ENCODE results near the gene GAD1. TPM values are rescaled to one million over a fixed set of nuclear protein-coding genes. Genes with fewer than 3 reads are reported as not detected.

GAD1 gene
- total RNA-seq, 1 donor from 2014 or later: not detected

DNA sequence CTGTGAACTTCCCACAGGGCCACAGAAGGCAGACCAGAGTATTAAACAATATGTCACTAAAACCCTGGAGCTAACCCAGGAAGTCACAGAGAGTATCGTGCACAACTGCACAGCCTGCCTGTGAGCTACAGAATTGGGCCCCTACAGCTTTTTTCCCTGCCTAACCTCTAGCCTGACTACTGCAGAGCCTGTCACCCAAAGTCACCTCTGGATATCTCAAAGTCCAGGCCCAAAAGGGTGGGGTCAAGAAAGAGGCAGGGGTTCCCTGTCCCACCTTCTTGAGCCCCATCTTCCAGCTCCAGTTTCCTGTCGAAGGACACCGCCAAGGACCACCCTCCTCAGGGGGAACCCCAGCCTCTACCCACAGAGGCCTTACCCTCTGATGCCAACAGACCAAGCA is 13.5 kb downstream of the GAD1 start:
- no peak for ATAC-seq (ENCODE audit: poor library complexity)
- no peak for DNase-seq
- intact Hi-C loops (cut with DNase I): no loop called here

- DNase-seq (no peak), ATAC-seq (ENCODE audit: poor library complexity) (no peak)
- intact Hi-C loops (cut with DNase I): no loop called here
Measured at GRCh38 chr2:170831115-170831514, 14.4 kb downstream of the GAD1 start.

- ATAC-seq (ENCODE audit: poor library complexity) (no peak), DNase-seq (no peak)
- intact Hi-C loops (cut with DNase I): no loop called here
Measured at GRCh38 chr2:170836027-170836426, 19.3 kb downstream of the GAD1 start.

GRCh38 chr2:170840717-170841210 is 24.1 kb downstream of the GAD1 start:
- ATAC-seq (ENCODE audit: poor library complexity): no peak

GRCh38 chr2:170842785-170843184 is 26.1 kb downstream of the GAD1 start:
- DNase-seq: no peak
- intact Hi-C loops (cut with DNase I): no loop called here
- ATAC-seq (ENCODE audit: poor library complexity): no peak

More at GRCh38 chr2:170840717-170841210, 24.1 kb downstream of the GAD1 start:
- DNase-seq: no peak
- intact Hi-C loops (cut with DNase I): no loop called here

GRCh38 chr2:170843656-170844055 is 27.0 kb downstream of the GAD1 start:
- ATAC-seq (ENCODE audit: poor library complexity): no peak
- no peak for DNase-seq
- intact Hi-C loops (cut with DNase I): no loop called here

DNA sequence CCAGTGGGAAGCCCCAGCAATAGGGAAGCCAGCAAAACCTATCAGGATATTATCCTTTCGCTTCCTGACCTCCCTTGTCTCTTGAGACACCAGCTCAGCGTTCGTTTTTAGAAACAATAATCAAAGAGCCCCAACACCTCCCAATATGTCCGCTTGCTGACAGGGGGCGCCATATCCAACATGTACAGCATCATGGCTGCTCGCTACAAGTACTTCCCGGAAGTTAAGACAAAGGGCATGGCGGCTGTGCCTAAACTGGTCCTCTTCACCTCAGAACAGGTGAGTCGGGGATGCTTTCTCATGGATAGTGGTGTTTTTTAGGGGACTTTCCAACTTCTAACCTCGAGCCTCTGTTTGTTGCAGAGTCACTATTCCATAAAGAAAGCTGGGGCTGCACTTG is 28.7 kb downstream of the GAD1 start:
- no peak for DNase-seq
- intact Hi-C loops (cut with DNase I): no loop called here
- ATAC-seq (ENCODE audit: poor library complexity): no peak

DNA sequence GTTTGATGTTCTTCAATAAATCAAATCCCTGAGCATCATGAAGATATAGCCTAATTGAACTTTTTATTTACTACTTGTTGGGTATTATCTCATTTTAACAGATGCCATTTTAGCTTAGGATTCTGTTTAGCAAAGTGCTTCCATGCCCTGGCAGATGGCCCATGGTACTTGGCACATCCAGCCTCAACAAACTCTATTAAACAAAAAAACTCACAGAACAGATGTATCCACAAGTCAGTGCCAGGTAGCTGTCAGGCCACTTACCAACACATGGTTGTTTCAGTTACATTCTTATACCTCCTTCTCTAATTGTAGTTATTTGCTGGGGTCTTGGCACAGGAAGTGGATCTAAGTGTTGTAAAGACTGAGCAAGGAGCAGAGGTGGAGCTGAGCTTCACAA is 29.6 kb downstream of the GAD1 start:
- intact Hi-C loops (cut with DNase I): no loop called here
- ATAC-seq (ENCODE audit: poor library complexity) (no peak), DNase-seq (no peak)

DNA sequence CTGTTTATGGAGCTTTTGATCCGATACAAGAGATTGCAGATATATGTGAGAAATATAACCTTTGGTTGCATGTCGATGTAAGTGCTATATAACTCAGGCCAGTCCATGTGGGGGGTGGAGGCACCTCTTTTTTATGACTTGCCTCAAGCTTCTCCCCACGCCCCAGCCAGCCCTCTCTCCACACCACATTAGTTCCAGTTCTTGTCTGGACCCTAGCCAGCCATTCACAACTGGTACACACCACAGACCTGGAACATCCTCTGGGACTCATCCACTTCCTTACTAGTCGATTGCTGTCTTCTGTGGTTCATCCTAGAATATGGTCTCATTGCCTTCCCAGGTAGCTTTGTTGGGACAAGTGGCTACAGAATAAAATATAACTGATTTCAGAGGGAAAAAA is 31.0 kb downstream of the GAD1 start:
- ATAC-seq (ENCODE audit: poor library complexity): no peak
- no peak for DNase-seq
- intact Hi-C loops (cut with DNase I): no loop called here

DNA sequence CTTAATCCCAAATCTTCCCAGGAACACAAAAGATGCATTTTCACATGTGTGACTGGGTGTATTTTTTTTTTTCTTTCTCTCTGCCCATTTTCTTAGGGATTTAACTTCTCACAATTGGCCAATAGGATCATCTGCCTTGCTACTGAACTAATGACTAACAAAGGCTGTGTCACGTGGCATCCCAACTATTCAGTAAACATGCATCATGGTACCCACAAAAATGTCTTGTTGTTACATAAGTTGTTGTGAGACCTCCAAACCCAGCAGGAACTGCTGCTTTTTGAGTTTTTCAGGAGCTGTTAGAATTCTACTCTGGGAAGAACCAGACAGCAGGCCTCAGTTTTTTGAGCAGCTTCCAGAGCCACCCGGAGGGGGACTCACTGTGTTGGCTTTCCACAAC is 31.9 kb downstream of the GAD1 start:
- DNase-seq (no peak), ATAC-seq (ENCODE audit: poor library complexity) (no peak)
- intact Hi-C loops (cut with DNase I): no loop called here

DNA sequence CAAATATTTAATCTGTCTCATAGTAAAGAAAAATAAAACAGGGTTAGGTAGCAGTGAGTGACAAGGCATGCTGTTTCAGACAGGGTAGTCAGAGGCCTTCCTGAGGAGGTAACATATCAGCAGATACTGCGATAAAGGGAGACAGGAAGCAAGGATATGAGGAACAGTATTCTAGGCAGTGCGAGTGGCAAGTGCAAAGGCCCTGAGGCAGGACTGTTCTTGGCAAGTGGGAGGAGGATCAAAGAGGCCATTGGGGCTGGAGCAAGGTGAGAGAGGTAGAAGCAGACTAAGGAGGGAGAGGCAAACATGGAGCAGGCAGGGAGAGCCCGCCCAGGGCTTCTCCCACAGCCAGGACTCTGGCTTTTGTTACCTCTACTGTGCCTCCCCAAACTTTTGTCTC is 33.6 kb downstream of the GAD1 start:
- no peak for ATAC-seq (ENCODE audit: poor library complexity)
- no peak for DNase-seq
- intact Hi-C loops (cut with DNase I): no loop called here

GRCh38 chr2:170851635-170852034 is 34.9 kb downstream of the GAD1 start:
- DNase-seq: no peak
- intact Hi-C loops (cut with DNase I): no loop called here
- ATAC-seq (ENCODE audit: poor library complexity): no peak

DNA sequence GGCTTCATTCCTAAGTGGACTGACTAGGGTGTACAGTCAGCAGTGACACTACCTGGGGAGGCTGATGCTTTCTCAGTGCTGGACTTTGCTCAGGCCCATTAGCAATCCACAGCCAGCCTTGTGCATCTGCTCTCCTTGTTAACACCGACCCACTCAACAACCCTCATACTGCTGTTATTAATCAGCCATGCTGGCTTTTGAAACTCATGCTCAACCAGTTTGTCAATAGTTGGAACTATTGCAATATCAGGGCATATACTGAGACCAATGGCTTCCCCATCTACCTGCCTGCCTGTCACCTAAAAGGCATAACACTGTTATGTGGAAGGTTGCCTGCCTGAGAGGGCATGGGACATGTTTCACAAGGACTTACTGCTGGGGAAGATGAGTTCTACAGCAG is 39.4 kb downstream of the GAD1 start:
- no peak for ATAC-seq (ENCODE audit: poor library complexity)
- intact Hi-C loops (cut with DNase I): no loop called here
- no peak for DNase-seq

DNA sequence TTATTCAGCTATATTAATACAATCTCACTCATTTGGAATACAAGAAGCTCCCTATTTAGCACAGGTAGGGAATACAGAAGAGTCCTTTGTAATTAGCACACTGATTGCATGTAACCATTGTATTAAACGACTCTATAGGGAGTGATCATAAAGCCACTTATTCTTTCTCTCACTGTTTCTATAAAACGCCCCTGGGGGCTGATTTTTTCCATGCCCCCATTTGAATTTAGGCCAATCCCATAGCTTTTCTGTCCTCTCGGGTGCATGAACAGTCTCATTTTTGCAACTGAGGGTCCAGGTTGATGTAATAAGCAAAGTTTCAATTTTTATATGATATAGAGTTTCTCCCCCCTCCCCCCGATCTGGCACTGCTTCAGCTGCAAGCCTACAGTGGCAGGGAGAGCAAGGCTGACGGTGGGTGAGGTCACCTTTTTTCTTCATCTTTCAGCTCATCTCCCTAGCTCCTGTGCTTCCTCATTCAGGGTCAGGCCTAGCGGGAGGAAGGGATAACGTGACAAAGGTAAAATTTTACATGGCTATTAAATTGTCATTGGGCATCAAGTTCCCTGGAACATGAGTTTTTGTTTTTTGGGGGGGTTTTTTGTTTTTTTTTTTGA is 45.7 kb downstream of the GAD1 start:
- DNase-seq (no peak), ATAC-seq (ENCODE audit: poor library complexity) (no peak)
- intact Hi-C loops (cut with DNase I): no loop called here

DNA sequence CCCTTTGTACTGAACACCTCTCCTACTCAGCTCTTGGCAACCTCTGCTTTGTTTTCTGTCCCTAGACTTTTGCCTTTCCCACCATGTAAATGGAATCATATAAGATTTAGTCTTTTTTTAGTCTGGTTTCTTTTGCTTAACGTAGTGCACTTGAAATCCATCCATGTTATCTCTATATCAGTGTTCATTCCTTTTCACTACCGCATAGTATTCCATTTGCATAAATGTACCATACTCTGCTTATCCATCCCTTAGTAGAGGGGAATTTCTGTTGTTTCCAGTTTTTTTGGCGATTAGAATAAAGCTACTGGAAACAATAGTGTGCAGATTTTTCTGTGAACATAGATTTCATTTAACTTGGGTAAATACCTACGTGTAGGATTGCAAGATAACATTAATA is 46.4 kb downstream of the GAD1 start:
- intact Hi-C loops (cut with DNase I): no loop called here
- no peak for DNase-seq
- ATAC-seq (ENCODE audit: poor library complexity): no peak

GRCh38 chr2:170869036-170869435 is 52.3 kb downstream of the GAD1 start:
- intact Hi-C loops (cut with DNase I): no loop called here
- ATAC-seq (ENCODE audit: poor library complexity) (no peak), DNase-seq (no peak)

DNA sequence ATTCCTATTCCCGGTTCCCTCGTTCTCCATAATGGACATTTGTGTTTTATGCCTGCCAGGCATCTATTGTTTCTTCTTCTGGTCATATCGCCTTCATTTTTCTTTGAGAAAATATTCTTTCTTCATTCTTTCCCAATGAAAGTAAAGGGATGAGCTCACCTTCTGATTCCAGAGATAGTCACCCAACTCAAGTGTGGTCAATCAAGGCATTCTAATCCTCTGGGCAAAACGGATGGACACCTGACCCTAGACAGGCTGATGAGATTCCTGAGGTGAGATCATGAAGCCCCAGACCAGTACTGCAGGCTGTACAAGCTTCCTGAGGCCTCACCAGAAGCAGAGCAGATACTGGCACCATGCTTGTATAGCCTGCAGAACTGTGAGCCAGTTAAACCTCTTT is 52.8 kb downstream of the GAD1 start:
- no peak for DNase-seq
- intact Hi-C loops (cut with DNase I): no loop called here
- ATAC-seq (ENCODE audit: poor library complexity): no peak

GRCh38 chr2:170873035-170873692 is 56.5 kb downstream of the GAD1 start:
- DNase-seq: peak; percentile 75
- intact Hi-C loops (cut with DNase I): no loop called here
- ATAC-seq (ENCODE audit: poor library complexity): peak; percentile 94

DNA sequence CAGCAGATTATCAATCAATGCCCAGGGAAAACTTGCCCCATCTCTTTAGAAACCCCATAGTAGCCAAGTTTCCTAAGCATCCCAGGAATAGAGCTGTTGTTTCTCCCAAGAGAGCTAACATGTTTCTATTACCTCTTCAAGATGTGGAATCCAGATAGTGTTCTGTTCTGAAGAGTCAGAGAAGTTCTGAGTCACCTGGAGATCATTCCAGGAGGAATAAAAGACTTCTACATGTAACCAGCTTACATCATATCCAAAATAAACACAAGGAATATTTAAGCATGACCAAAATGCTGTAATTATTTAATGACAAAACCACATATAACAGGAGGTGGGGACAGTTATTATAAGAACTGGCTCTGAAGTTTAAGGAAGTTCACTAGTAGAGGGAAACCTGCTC is 61.4 kb downstream of the GAD1 start:
- intact Hi-C loops (cut with DNase I): no loop called here
- DNase-seq (no peak), ATAC-seq (ENCODE audit: poor library complexity) (no peak)

DNA sequence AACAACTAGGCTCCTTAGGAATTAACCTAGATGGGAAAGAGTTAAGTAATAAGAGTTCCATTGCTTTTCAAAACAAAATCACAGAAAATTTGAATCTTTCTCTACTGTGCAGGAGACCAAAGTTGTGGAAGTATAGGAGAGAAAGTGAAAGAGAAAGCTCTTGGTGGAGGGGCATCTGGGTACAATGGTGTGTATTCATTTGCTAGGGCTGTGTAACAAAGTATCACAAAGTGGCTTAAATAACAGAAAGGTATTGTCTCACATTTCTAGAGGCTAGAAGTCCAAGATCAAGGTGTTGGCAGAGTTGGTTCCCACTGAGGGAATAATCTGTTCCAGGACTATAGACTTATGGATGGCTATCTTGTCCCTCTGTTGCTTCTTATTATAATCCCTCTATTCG is 61.8 kb downstream of the GAD1 start:
- ATAC-seq (ENCODE audit: poor library complexity): no peak

DNA sequence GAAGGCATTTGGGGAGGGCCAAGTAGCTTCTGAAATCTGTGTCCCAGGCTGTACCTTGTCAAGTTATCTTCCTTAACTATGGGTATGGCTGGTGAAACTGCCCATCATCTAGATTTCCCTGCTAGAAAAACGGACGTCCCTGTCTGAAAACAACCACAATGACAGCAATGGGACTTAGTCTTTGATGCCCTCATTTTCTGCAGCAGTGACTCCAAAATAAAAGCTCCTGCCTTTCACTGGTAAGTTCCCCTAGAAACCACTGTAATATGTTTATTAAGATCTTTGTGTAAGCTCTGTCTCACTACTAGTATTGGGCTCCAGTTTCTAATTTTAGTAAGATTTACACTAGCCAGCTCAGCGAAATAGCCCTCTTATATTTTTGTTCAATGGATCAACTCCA is 65.2 kb downstream of the GAD1 start:
- intact Hi-C loops (cut with DNase I): no loop called here
- no peak for DNase-seq

More for the DNA sequence above, 61.8 kb downstream of the GAD1 start:
- intact Hi-C loops (cut with DNase I): no loop called here
- no peak for DNase-seq

More for the DNA sequence above, 65.2 kb downstream of the GAD1 start:
- ATAC-seq (ENCODE audit: poor library complexity): no peak
